HepG2 (cell line): Measurements from ENCODE around the gene PCIF1. TPM values are rescaled to one million over a fixed set of nuclear protein-coding genes. Genes with fewer than 3 reads are reported as not detected.

Source experiments
- CENPT ChIP-seq: sonication (generic); formaldehyde crosslinking; IDR thresholded peaks from 2 replicates; pipeline ENCODE4 v1.8.0; 2022; ENCODE audit warnings: low read depth, mild to moderate bottlenecking, moderate library complexity, missing genetic modification reagents
- IKZF1 ChIP-seq: fragments of 450-650 bp; IDR thresholded peaks from 2 replicates; pipeline ENCODE4 v1.7.1; 2016
- RXRB ChIP-seq: IDR thresholded peaks from 2 replicates; pipeline ENCODE4 v1.6.1; 2016; ENCODE audit warnings: borderline replicate concordance, missing genetic modification reagents, missing compliant biosample characterization
- SMYD3 ChIP-seq: sonication (generic); formaldehyde crosslinking; IDR thresholded peaks from 2 replicates; pipeline ENCODE4 v1.8.1; 2023; ENCODE audit warnings: mild to moderate bottlenecking, missing genetic modification reagents
- SUZ12 ChIP-seq: fragments of 150-350 bp; IDR thresholded peaks from 2 replicates; pipeline ENCODE4 v1.6.1; 2014; ENCODE audit warnings: low read depth, low read length
- TAF1 ChIP-seq: sonication (generic); formaldehyde crosslinking; IDR thresholded peaks from 2 replicates; pipeline ENCODE4 v1.4.0; 2020; ENCODE audit warnings: missing genetic modification reagents
- ZFP36L1 ChIP-seq: sonication (generic); formaldehyde crosslinking; IDR thresholded peaks from 2 replicates; pipeline ENCODE4 v1.8.0; 2022; ENCODE audit warnings: mild to moderate bottlenecking, missing genetic modification reagents, moderate library complexity
- ZHX2 ChIP-seq, 2 experiments: sonication (generic) in 1 of 2; formaldehyde crosslinking in 1 of 2; IDR thresholded peaks; 2 replicates each; pipeline versions ENCODE4 v1.6.1 to v1.9.0; 2014 to 2022; ENCODE audit warnings: antibody characterized with exemption in 1 of 2, borderline replicate concordance in 1 of 2, inconsistent platforms in 1 of 2, low read depth in 1 of 2, missing genetic modification reagents in 1 of 2
- ZNF12 ChIP-seq: sonication (generic); formaldehyde crosslinking; IDR thresholded peaks from 2 replicates; pipeline ENCODE4 v1.5.0; 2020; ENCODE audit warnings: missing genetic modification reagents
- ZNF512B ChIP-seq: sonication (generic); formaldehyde crosslinking; IDR thresholded peaks from 2 replicates; pipeline ENCODE4 v1.5.1; 2020; ENCODE audit warnings: missing genetic modification reagents, mild to moderate bottlenecking, borderline replicate concordance
- ZNF547 ChIP-seq: sonication (generic); formaldehyde crosslinking; IDR thresholded peaks from 2 replicates; pipeline ENCODE4 v1.5.1; 2020; ENCODE audit warnings: mild to moderate bottlenecking, missing genetic modification reagents
- ZNF557 ChIP-seq: sonication (generic); formaldehyde crosslinking; IDR thresholded peaks from 2 replicates; pipeline ENCODE4 v1.4.0; 2020; ENCODE audit warnings: missing genetic modification reagents
- ZNF678 ChIP-seq: sonication (generic); formaldehyde crosslinking; IDR thresholded peaks from 2 replicates; pipeline ENCODE4 v1.4.0; 2020; ENCODE audit warnings: mild to moderate bottlenecking, missing genetic modification reagents
- ZNF724P ChIP-seq: sonication (generic); formaldehyde crosslinking; IDR thresholded peaks from 2 replicates; pipeline ENCODE4 v1.8.0; 2022; ENCODE audit warnings: missing genetic modification reagents, borderline replicate concordance
- ZNF766 ChIP-seq: sonication (generic); formaldehyde crosslinking; IDR thresholded peaks from 2 replicates; pipeline ENCODE4 v1.5.0; 2020; ENCODE audit warnings: missing genetic modification reagents, borderline replicate concordance
- ZNF768 ChIP-seq: sonication (generic); formaldehyde crosslinking; IDR thresholded peaks from 2 replicates; pipeline ENCODE4 v1.4.0; 2020; ENCODE audit warnings: missing genetic modification reagents
- ZNF878 ChIP-seq: sonication (generic); formaldehyde crosslinking; IDR thresholded peaks from 2 replicates; pipeline ENCODE4 v1.8.1; 2023; ENCODE audit warnings: mild to moderate bottlenecking, missing genetic modification reagents, moderate library complexity
- polyA plus RNA-seq, 8 experiments: library from polyadenylated mRNA; depleted of rRNA in 3 of 8; stranded (reverse) in 7 of 8; unstranded in 1 of 8; fragments of >200 nt; fragmentation: Illumina TruSeq in 4 of 8; extraction: Trizol in 4 of 8; gene quantifications; 2 replicates each; pipeline versions ENCODE4 v1.2.1 to v1.2.3, GENCODE V29; 2011 to 2016; ENCODE audit warnings: low read depth in 4 of 8, missing spikeins in 1 of 8, mixed read lengths in 1 of 8; ENCODE audit not compliant: insufficient read depth in 1 of 8
- total RNA-seq, 5 experiments: library from RNA; depleted of rRNA; stranded (reverse); fragments of >200 nt; fragmentation: Illumina TruSeq; extraction: Trizol; gene quantifications; 2 replicates each; pipeline ENCODE4 v1.2.3, GENCODE V29; 2016; ENCODE audit warnings: low read depth in 1 of 5
- TF ChIP-seq, protein P1 (sequence below): sonication (generic); formaldehyde crosslinking; IDR thresholded peaks from 2 replicates; pipeline ENCODE4 v1.8.0; 2022; ENCODE audit warnings: missing genetic modification reagents, mild to moderate bottlenecking, moderate library complexity, borderline replicate concordance

The PCIF1 gene
- total and polyA plus RNA-seq, 2 of the 13 experiments (the other 11 are each of a cell fraction or from before 2014, with no cell fraction given): 20.9 to 24.4 TPM

GRCh38 chr20:45904583-45905504 is 29.6 kb upstream of the PCIF1 start (continued):
- TF ChIP-seq, protein P1, sequence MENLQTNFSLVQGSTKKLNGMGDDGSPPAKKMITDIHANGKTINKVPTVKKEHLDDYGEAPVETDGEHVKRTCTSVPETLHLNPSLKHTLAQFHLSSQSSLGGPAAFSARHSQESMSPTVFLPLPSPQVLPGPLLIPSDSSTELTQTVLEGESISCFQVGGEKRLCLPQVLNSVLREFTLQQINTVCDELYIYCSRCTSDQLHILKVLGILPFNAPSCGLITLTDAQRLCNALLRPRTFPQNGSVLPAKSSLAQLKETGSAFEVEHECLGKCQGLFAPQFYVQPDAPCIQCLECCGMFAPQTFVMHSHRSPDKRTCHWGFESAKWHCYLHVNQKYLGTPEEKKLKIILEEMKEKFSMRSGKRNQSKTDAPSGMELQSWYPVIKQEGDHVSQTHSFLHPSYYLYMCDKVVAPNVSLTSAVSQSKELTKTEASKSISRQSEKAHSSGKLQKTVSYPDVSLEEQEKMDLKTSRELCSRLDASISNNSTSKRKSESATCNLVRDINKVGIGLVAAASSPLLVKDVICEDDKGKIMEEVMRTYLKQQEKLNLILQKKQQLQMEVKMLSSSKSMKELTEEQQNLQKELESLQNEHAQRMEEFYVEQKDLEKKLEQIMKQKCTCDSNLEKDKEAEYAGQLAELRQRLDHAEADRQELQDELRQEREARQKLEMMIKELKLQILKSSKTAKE (CRISPR knock-in tag): 0 out of 2 replicates have a peak, but pooled peaks have one; percentile 3
- no peak for TF ChIP-seq ZNF678 (CRISPR knock-in tag)
- no peak for TF ChIP-seq SUZ12
- peak; percentile 14; the same call in 1 of the 2 replicates for TF ChIP-seq ZNF768 (CRISPR knock-in tag)
- TF ChIP-seq ZNF12 (CRISPR knock-in tag): no peak
- TF ChIP-seq ZFP36L1: no peak
- no peak for TF ChIP-seq SMYD3 (CRISPR knock-in tag)
- TF ChIP-seq ZNF766: no peak
- TF ChIP-seq ZNF557: no peak
- TF ChIP-seq ZHX2 (IDR thresholded peaks at IDR 0.05; ENCODE audit: low read depth): no peak
- TF ChIP-seq ZHX2 (CRISPR knock-in tag; IDR thresholded peaks at IDR 0.05; ENCODE audit: borderline replicate concordance): no peak
- 0 out of 2 replicates have a peak, but pooled peaks have one; percentile 33 for TF ChIP-seq ZNF724P (CRISPR knock-in tag)
- TF ChIP-seq TAF1: no peak
- 0 out of 2 replicates have a peak, but pooled peaks have one; percentile 29 for TF ChIP-seq ZNF547 (CRISPR knock-in tag)
- no peak for TF ChIP-seq IKZF1
- 0 out of 2 replicates have a peak, but pooled peaks have one; percentile 41 for TF ChIP-seq ZNF512B
- no peak for TF ChIP-seq RXRB
- TF ChIP-seq CENPT (CRISPR knock-in tag): no peak
- TF ChIP-seq ZNF878 (CRISPR knock-in tag): no peak
